Measurements from ENCODE around the gene RRM2. TPM values are rescaled to one million over a fixed set of nuclear protein-coding genes. Genes with fewer than 3 reads are reported as not detected.

RRM2 gene
- total and polyA plus RNA-seq, 2 experiments from 2014 or later = 23.5 to 79.2 TPM

DNA sequence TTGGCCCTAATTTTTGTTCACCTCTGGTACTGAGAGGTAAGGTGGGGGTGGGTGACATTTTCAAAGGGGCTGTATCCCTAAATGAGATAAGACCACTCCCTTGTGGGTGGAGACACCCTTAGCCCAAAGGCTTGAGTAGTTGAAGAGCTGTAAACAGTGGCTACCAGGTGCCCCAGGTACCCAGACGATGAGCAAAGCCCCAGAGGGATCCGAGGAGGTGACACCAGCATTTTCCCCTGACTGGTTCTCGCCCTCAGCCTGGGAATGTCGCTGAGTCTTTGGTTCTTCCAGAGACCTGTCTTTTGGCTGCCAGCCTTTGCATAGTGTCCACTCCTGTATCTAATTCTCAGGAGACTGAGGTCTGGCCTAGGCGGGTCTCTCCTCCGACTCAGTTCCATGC is 36.5 kb downstream of the RRM2 start:
- TF ChIP-seq EZH2phosphoT487 (IDR thresholded peaks at IDR 0.05; ENCODE audit: insufficient read depth, low read depth) (no peak), EZH2 (IDR thresholded peaks at IDR 0.05; ENCODE audit: insufficient read depth, poor library complexity, severe bottlenecking) (no peak)
- Histone ChIP-seq H3K9me3 (ENCODE audit: low read depth) (no peaks in the 10 kb centered on the region), H3K9me2 (ENCODE audit: insufficient read depth) (no peaks in the 10 kb centered on the region), H3K27ac (no peak overlapping the region), H3K4me2 (ENCODE audit: unreplicated experiment) (no peak overlapping the region), H3K4me1 (ENCODE audit: insufficient read depth) (no peaks in the 10 kb centered on the region), H3K4me3 (no peak overlapping the region), H2AFZ (no peak overlapping the region), H4K20me1 (ENCODE audit: insufficient read depth) (no peaks in the 10 kb centered on the region), H3K79me2 (ENCODE audit: insufficient read depth) (no peaks in the 10 kb centered on the region), H3K36me3 (ENCODE audit: low read depth) (no peaks in the 10 kb centered on the region), H3K9ac (no peak overlapping the region), H3F3A (ENCODE audit: insufficient read depth) (no peaks in the 10 kb centered on the region), H3K27me3 (replicated peaks; ENCODE audit: insufficient read depth) (no peaks in the 10 kb centered on the region)
- in situ Hi-C loops (cut with MboI) = no loop called here
- DNase-seq = no peak
- WGBS, 2 experiments (ENCODE audit: low coverage in 1 of 2, low lambda C conversion rate in 2 of 2, missing lambda C conversion rate in 2 of 2) = 97 to 98% methylated on average over 6 of the region's 6 CpGs

DNA sequence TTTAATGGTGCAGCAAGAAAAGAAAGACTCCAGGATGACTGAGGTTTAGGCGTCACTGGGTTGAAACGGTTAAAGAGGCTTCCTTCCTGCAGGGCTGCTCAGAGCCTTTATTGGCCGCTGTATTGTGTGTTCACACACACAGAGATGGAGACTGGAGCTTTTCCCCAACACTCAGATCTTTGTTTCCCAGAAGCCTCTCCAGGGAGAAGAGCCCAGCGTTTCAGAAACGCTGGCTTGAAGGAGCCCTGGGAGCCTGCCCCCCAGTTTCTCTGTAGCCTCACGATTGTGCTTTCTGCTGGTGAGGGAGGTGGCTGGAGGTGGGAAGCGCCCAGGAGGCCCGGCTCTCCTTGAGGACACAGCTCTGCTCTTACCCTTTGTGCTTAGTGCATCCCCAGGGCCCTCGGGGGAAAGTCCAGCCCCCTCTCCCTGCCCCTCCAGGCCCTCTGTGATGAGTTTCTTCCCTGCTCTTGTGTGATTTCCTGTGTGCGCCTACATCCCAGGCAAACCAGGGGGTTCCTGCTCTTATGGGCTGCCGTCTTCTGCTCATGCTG is 37.1 kb downstream of the RRM2 start:
- TF ChIP-seq EZH2 (IDR thresholded peaks at IDR 0.05; ENCODE audit: insufficient read depth, poor library complexity, severe bottlenecking) (no peak), EZH2phosphoT487 (IDR thresholded peaks at IDR 0.05; ENCODE audit: insufficient read depth, low read depth) (no peak)

DNA sequence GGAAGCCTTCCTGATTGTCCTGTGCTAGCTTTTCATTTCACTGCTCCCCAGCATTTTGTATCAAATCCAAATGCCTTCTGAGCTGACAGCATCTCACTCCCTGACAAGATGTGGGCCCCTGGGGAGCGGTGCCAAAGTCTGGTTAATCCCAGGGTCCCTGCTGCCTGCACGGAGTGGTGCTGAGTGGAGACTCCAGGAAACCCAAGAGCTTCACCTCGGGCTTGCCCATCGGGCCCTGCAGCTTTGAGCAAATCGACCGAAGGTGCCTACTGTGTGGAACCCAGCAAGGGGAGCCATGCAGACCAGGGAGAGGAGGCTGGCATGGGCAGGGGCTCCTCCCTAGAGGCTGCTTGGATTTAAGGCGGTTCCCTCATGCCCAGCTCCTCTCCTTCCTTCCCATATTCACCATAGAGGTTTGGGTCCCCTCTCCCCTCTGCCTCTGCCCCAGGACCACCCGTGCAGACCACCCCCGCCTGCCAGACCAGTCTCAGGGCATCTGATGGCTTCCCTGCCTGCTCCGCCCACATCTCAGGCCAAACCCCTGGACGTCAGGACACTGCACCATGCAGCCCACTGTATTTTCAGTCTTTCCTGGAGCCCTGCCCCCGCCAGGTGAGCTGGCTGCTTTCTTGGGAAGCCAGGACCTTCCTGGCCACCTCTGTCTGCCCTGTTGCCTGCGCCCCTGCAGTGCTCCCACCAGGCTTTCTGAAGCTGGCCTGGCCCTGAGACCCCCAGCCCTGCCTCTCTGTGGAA is 37.8 kb downstream of the RRM2 start:
- in situ Hi-C loops (cut with MboI) = no loop called here
- H3F3A ChIP-seq (ENCODE audit: insufficient read depth) = no peaks in the 10 kb centered on the region
- H3K4me1 ChIP-seq (ENCODE audit: insufficient read depth) = no peaks in the 10 kb centered on the region
- no peaks in the 10 kb centered on the region for H3K79me2 ChIP-seq (ENCODE audit: insufficient read depth)
- H3K27ac ChIP-seq = no peak overlapping the region
- no peak overlapping the region for H3K9ac ChIP-seq
- DNase-seq = no peak
- H3K4me3 ChIP-seq = no peak overlapping the region
- 79 to 86% methylated on average over 11 to 13 of the region's 13 CpGs for WGBS, 2 experiments (ENCODE audit: low coverage in 1 of 2, low lambda C conversion rate in 2 of 2, missing lambda C conversion rate in 2 of 2)
- TF ChIP-seq EZH2phosphoT487 (IDR thresholded peaks at IDR 0.05; ENCODE audit: insufficient read depth, low read depth) (no peak), EZH2 (IDR thresholded peaks at IDR 0.05; ENCODE audit: insufficient read depth, poor library complexity, severe bottlenecking) (no peak)
- H3K9me2 ChIP-seq (ENCODE audit: insufficient read depth) = no peaks in the 10 kb centered on the region
- H4K20me1 ChIP-seq (ENCODE audit: insufficient read depth) = no peaks in the 10 kb centered on the region
- H3K27me3 ChIP-seq (replicated peaks; ENCODE audit: insufficient read depth) = no peaks in the 10 kb centered on the region
- no peaks in the 10 kb centered on the region for H3K36me3 ChIP-seq (ENCODE audit: low read depth)
- H2AFZ ChIP-seq = no peak overlapping the region
- no peak overlapping the region for H3K4me2 ChIP-seq (ENCODE audit: unreplicated experiment)
- H3K9me3 ChIP-seq (ENCODE audit: low read depth) = no peaks in the 10 kb centered on the region

More for the DNA sequence above, 37.1 kb downstream of the RRM2 start:
- Histone ChIP-seq H3K9me2 (ENCODE audit: insufficient read depth) (no peaks in the 10 kb centered on the region), H2AFZ (no peak overlapping the region), H3K27me3 (replicated peaks; ENCODE audit: insufficient read depth) (no peaks in the 10 kb centered on the region), H3K4me2 (ENCODE audit: unreplicated experiment) (no peak overlapping the region), H3F3A (ENCODE audit: insufficient read depth) (no peaks in the 10 kb centered on the region), H3K36me3 (ENCODE audit: low read depth) (no peaks in the 10 kb centered on the region), H3K4me1 (ENCODE audit: insufficient read depth) (no peaks in the 10 kb centered on the region), H3K9ac (no peak overlapping the region), H3K9me3 (ENCODE audit: low read depth) (no peaks in the 10 kb centered on the region), H4K20me1 (ENCODE audit: insufficient read depth) (no peaks in the 10 kb centered on the region), H3K4me3 (no peak overlapping the region), H3K79me2 (ENCODE audit: insufficient read depth) (no peaks in the 10 kb centered on the region), H3K27ac (no peak overlapping the region)
- DNase-seq = no peak
- in situ Hi-C loops (cut with MboI) = no loop called here
- WGBS, 2 experiments (ENCODE audit: low coverage in 1 of 2, low lambda C conversion rate in 2 of 2, missing lambda C conversion rate in 2 of 2) = 80% methylated on average over 11 of the region's 11 CpGs

DNA sequence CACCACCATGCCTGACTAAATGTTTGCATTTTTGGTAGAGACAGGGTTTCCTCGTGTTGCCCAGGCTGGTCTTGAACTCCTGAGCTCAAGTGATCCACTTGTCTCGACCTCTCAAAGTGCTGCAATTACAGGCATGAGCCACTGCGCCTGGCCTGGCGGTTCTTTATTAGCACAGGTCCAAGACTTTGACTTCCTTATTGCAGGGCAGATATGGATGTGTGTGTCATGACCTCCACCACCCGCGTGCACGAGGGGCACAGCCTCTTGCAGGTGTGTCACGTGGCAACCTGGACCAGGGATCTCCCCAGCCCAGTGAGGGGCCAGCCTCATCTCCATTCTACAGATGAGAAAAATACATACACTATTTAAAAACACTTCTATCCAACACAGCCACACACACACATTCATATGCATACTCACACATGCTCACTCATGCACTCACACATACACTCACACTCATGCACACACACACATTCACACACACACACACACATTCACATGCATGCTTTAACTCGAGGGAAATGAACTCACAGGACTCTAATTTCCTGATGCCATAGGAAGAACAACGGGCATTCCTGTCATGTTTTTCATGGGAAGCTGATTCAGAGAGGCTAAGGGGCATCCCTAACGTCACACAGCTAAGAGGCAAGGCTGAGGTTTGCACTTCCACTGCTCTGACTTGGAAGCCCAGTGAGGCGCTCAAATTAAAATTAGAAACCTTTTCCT is 38.8 kb downstream of the RRM2 start:
- in situ Hi-C loops (cut with MboI) = no loop called here
- H4K20me1 ChIP-seq (ENCODE audit: insufficient read depth) = no peaks in the 10 kb centered on the region
- no peaks in the 10 kb centered on the region for H3K4me1 ChIP-seq (ENCODE audit: insufficient read depth)
- no peak overlapping the region for H3K27ac ChIP-seq
- no peak overlapping the region for H3K9ac ChIP-seq
- H3K36me3 ChIP-seq (ENCODE audit: low read depth) = no peaks in the 10 kb centered on the region
- TF ChIP-seq EZH2phosphoT487 (IDR thresholded peaks at IDR 0.05; ENCODE audit: insufficient read depth, low read depth) (no peak), EZH2 (IDR thresholded peaks at IDR 0.05; ENCODE audit: insufficient read depth, poor library complexity, severe bottlenecking) (no peak)
- H3K9me2 ChIP-seq (ENCODE audit: insufficient read depth) = no peaks in the 10 kb centered on the region
- no peaks in the 10 kb centered on the region for H3F3A ChIP-seq (ENCODE audit: insufficient read depth)
- DNase-seq = no peak
- no peak overlapping the region for H2AFZ ChIP-seq
- H3K4me3 ChIP-seq = no peak overlapping the region
- 80 to 82% methylated on average over 12 of the region's 12 CpGs for WGBS, 2 experiments (ENCODE audit: low coverage in 1 of 2, low lambda C conversion rate in 2 of 2, missing lambda C conversion rate in 2 of 2)
- no peaks in the 10 kb centered on the region for H3K27me3 ChIP-seq (replicated peaks; ENCODE audit: insufficient read depth)
- H3K79me2 ChIP-seq (ENCODE audit: insufficient read depth) = no peaks in the 10 kb centered on the region
- H3K4me2 ChIP-seq (ENCODE audit: unreplicated experiment) = no peak overlapping the region
- no peaks in the 10 kb centered on the region for H3K9me3 ChIP-seq (ENCODE audit: low read depth)

Data from GM23248 (cell line).